RWPE2 (cell line): Measurements from ENCODE around the gene HDAC1.
A peak's percentile ranks its signal among the peaks of the same experiment; 100 is the strongest.

ENCODE experiments used
- ATAC-seq: fragments of 200-7000 bp; cut with Tn5 transposase; 3 replicates; pipeline ENCODE4 v1.9.1; 2021; ENCODE audit warnings: low read depth
- DNase-seq: peaks from one replicate; pipeline ENCODE4 v3.0.0-alpha.2; 2020; ENCODE audit warnings: low spot score
- H3K27ac ChIP-seq: fragments of 450-650 bp; 2 replicates; pipeline ENCODE4 v1.5.1; 2017; ENCODE audit warnings: mild to moderate bottlenecking; ENCODE audit not compliant: poor library complexity, severe bottlenecking
- H3K27me3 ChIP-seq: fragments of 250-450 bp; sonication (Bioruptor Pico); 2 replicates; pipeline ENCODE4 v1.5.1; 2021; ENCODE audit warnings: mild to moderate bottlenecking, moderate library complexity; ENCODE audit not compliant: insufficient read depth, poor library complexity, severe bottlenecking
- H3K36me3 ChIP-seq: fragments of 250-450 bp; sonication (Bioruptor Pico); 2 replicates; pipeline ENCODE4 v1.5.1; 2020; ENCODE audit warnings: low read depth, mild to moderate bottlenecking, moderate library complexity
- H3K4me1 ChIP-seq: fragments of 250-450 bp; sonication (Bioruptor Pico); 2 replicates; pipeline ENCODE4 v1.5.1; 2021; ENCODE audit warnings: mild to moderate bottlenecking, moderate library complexity; ENCODE audit not compliant: insufficient read depth, poor library complexity, severe bottlenecking
- H3K4me3 ChIP-seq: fragments of 250-450 bp; sonication (Bioruptor Pico); 2 replicates; pipeline ENCODE4 v1.5.1; 2021; ENCODE audit warnings: mild to moderate bottlenecking, moderate library complexity; ENCODE audit not compliant: severe bottlenecking
- H3K9me3 ChIP-seq: fragments of 250-450 bp; sonication (Bioruptor Pico); 2 replicates; pipeline ENCODE4 v1.5.1; 2021; ENCODE audit warnings: mild to moderate bottlenecking, moderate library complexity; ENCODE audit not compliant: severe bottlenecking
- TF ChIP-seq, protein P1 (sequence below): fragments of 450-650 bp; IDR thresholded peaks from one replicate; pipeline ENCODE4 v1.5.1; 2017; ENCODE audit warnings: mild to moderate bottlenecking, moderate library complexity; ENCODE audit not compliant: poor library complexity, severe bottlenecking

Gene HDAC1

DNA sequence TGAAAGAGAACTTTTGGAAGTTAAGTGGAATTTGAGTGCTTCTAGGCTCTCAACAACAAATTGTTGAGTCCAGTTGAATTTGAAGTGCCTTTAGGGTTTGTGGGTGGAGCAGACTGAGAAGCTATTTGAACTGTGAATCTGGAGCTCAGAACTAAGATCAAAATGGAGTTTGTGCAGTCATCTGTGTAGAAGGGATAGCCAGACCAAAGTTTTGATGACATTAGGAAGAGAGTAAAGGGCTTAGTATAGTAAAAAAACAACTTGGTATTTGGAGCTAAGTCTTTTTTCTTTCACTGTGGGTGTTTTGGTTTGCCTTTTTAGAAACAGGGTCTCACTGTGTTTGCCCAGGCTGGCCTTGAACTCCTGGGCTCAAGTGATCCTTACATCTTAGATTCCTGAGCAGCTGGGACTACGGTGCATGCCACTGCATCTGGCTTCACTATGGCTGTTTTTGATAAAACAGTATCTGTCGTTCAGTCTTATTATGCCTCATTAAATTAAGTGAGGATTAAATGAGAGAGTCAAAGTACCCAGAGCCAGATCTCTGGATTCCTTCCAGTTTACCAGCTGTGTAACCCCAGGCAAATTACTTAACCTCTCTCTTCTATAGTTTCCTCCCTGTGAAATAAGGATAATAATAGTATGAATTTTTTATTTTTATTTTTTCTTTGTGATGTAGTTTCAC, 20.0 kb downstream of the HDAC1 start:
- DNase-seq (no peak), ATAC-seq (no peak)
- H3K9me3 ChIP-seq = no peaks in the 10 kb centered on the region
- H3K27me3 ChIP-seq = no peaks in the 10 kb centered on the region
- H3K36me3 ChIP-seq = peaks cover 22% of the 10 kb centered on the region
- H3K4me1 ChIP-seq = peaks cover 5% of the 10 kb centered on the region
- no peak overlapping the region for H3K4me3 ChIP-seq
- no peak overlapping the region for H3K27ac ChIP-seq
- TF ChIP-seq, protein P1, sequence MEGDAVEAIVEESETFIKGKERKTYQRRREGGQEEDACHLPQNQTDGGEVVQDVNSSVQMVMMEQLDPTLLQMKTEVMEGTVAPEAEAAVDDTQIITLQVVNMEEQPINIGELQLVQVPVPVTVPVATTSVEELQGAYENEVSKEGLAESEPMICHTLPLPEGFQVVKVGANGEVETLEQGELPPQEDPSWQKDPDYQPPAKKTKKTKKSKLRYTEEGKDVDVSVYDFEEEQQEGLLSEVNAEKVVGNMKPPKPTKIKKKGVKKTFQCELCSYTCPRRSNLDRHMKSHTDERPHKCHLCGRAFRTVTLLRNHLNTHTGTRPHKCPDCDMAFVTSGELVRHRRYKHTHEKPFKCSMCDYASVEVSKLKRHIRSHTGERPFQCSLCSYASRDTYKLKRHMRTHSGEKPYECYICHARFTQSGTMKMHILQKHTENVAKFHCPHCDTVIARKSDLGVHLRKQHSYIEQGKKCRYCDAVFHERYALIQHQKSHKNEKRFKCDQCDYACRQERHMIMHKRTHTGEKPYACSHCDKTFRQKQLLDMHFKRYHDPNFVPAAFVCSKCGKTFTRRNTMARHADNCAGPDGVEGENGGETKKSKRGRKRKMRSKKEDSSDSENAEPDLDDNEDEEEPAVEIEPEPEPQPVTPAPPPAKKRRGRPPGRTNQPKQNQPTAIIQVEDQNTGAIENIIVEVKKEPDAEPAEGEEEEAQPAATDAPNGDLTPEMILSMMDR = no peak

DNA sequence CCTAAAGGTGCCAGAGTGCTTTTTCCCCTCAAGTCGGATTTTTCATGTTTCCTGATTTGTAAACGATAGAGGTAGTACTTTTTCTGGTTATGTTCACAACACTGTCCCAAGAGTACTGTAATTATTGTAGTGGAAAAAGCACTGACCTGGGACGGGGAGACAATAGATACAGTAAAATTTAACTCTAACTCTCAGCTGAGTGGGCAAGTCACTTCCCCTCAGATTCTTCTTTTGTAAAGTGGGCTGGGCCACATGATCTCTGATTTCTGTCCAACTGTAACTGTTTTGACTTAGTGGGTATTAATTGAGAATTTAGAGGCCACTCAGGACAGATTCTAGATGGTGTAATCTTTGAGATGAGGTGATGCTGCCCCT, 25.0 kb downstream of the HDAC1 start:
- TF ChIP-seq, protein P1 = no peak
- Histone ChIP-seq H3K4me3 (no peak overlapping the region), H3K4me1 (no peaks in the 10 kb centered on the region), H3K27ac (no peak overlapping the region), H3K36me3 (peaks cover 43% of the 10 kb centered on the region), H3K9me3 (no peaks in the 10 kb centered on the region), H3K27me3 (no peaks in the 10 kb centered on the region)
- no peak for ATAC-seq
- no peak for DNase-seq

DNA sequence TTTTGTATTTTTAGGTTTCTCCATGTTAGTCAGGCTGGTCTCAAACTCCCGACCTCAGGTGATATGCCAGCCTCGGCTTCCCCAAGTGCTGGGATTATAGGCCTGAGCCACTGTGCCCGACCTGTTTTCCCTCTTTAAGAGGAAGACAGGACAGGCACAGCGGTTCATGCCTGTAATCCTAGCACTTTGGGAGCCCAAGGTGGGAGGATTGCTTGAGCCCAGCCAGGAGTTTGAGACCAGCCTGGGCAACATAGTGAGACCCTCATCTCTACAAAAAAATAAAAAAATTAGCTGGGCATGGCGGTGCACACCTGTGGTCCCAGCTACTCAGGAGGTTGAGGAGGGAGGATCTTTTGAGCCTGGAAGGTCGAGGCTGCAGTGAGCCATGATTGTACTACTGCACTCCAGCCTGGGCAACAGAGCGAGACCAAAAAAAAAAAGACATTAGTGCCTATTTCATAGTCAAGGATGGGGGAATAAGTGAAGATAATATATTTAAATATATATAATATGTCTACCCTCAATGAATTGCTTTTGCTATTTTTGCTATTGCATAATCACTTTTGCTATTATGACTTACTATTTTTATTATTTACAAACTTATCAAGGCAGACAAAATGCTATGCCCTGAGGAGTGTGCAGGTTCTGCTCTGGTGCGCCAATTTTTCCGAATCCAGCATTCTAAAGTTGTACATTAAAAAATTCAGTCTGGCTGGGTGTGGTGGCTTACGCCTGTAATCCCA, 26.4 kb downstream of the HDAC1 start:
- TF ChIP-seq, protein P1 = no peak
- Histone ChIP-seq H3K27me3 (no peaks in the 10 kb centered on the region), H3K27ac (no peak overlapping the region)

DNA sequence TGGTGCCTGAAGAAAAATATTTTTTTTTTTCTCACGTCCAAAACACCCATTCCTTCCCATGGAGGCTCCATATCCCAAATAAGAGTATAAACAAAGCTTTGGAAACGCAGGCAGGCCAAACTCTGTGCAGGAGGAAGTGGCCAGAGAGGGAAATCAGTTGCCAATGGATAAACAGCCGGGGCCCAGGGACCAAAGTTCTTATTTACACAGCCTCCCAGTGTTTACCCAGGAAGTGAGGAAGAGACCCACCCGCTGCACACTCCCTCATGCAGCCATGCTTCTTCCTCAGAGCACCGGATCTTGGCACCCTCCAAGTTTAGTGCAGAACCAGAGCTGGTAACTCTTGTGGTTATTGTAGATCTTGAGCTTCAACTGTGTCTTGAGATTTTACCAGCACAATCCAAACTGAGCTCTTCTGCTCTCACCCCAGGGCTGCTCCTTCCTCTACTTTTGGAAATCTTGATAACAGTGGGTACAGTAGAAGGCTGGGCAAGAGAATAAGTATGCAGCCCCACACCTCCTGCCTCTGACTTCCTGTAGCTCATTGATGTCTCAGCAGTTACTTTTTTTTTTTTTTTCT, 29.9 kb downstream of the HDAC1 start:
- Histone ChIP-seq H3K27ac (no peak overlapping the region), H3K36me3 (peaks cover 58% of the 10 kb centered on the region), H3K4me1 (no peaks in the 10 kb centered on the region), H3K4me3 (no peak overlapping the region), H3K27me3 (no peaks in the 10 kb centered on the region), H3K9me3 (no peaks in the 10 kb centered on the region)
- TF ChIP-seq, protein P1 = no peak
- no peak for DNase-seq
- peak; percentile 45; the same call in 1 of the 3 replicates for ATAC-seq

More for the DNA sequence above, 26.4 kb downstream of the HDAC1 start:
- no peaks in the 10 kb centered on the region for H3K9me3 ChIP-seq
- DNase-seq = no peak
- H3K36me3 ChIP-seq = peaks cover 45% of the 10 kb centered on the region
- H3K4me1 ChIP-seq = no peaks in the 10 kb centered on the region
- no peak overlapping the region for H3K4me3 ChIP-seq
- no peak for ATAC-seq

DNA sequence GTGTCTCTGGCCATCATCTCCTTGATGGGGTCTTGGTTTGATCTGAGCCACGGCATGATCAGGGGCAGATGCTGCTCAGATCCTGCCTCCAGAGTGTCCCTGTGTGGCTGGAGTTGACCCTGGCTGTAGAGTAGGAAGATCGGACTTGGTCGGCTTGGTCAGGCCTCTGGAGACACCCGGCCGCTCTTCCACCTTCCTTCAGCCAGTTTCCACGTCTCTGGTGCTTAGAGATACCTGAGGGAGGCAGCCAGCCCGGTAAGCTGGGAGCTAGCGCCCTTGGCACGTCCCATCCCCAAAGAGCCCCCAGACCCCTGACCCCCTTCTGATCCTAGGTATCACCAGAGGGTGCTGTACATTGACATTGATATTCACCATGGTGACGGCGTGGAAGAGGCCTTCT, 35.3 kb downstream of the HDAC1 start:
- ATAC-seq (no peak), DNase-seq (no peak)
- no peaks in the 10 kb centered on the region for H3K27me3 ChIP-seq
- H3K4me3 ChIP-seq = no peak overlapping the region
- H3K9me3 ChIP-seq = no peaks in the 10 kb centered on the region
- TF ChIP-seq, protein P1 = no peak
- H3K4me1 ChIP-seq = no peaks in the 10 kb centered on the region
- peaks cover 66% of the 10 kb centered on the region for H3K36me3 ChIP-seq
- no peak overlapping the region for H3K27ac ChIP-seq
